ENCODE data around the gene EML5.
"Not testable (repeated sequence)": the region's sequence is repeated elsewhere in the genome, so short reads cannot be mapped to it uniquely, and the experiment has no call there.

Gene EML5

GRCh38 chr14:88789573-88789972 is 3.2 kb downstream of the EML5 start:
- H3K4me3 ChIP-seq (ENCODE audit: low read depth in 1 of 2, low read length in 2 of 2); H3K36me3 ChIP-seq (ENCODE audit: control insufficient read depth in 1 of 2, insufficient read depth in 2 of 2, low read length in 2 of 2); H3K27ac ChIP-seq (ENCODE audit: low read depth, low read length); H3K9me3 ChIP-seq (ENCODE audit: control insufficient read depth in 1 of 2, low read length in 2 of 2); H3K9ac ChIP-seq (ENCODE audit: low read depth in 1 of 2, low read length in 2 of 2): not testable (repeated sequence)
- H3K27me3 ChIP-seq (ENCODE audit: control insufficient read depth in 1 of 2, insufficient read depth in 2 of 2, low read length in 2 of 2) = peaks cover 16 to 30% of the 10 kb centered on the region in 2 donors
- H3K4me1 ChIP-seq (ENCODE audit: control insufficient read depth in 1 of 2, insufficient read depth in 2 of 2, low read length in 2 of 2) = peaks cover 0 to 10% of the 10 kb centered on the region in 2 donors

DNA sequence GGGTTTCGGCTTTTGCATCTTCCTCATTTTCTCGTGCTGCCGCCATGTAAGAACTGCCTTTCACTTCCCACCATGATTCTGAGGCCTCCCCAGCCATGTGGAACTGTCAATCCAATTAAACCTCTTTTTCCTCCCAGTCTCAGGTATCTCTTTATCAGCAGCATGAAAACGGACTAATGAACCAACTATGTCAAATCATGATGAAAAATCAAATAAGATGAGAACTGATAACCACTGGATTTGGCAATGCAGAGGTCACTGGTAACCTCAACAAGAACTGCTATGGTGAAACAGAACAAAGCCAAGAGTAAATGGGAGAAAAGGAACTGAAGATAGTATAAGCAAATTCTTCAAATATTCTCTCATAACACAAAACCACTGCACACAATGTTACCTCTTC is 6.0 kb downstream of the EML5 start:
- no peaks in the 10 kb centered on the region for H3K36me3 ChIP-seq (ENCODE audit: control insufficient read depth in 1 of 2, insufficient read depth in 2 of 2, low read length in 2 of 2)
- H3K27ac ChIP-seq (ENCODE audit: low read depth, low read length) = no peak overlapping the region
- H3K9me3 ChIP-seq (ENCODE audit: control insufficient read depth in 1 of 2, low read length in 2 of 2) = peaks cover 3 to 8% of the 10 kb centered on the region in 2 donors
- H3K27me3 ChIP-seq (ENCODE audit: control insufficient read depth in 1 of 2, insufficient read depth in 2 of 2, low read length in 2 of 2) = peaks cover 12 to 24% of the 10 kb centered on the region in 2 donors
- H3K9ac ChIP-seq (ENCODE audit: low read depth in 1 of 2, low read length in 2 of 2) = no peak overlapping the region
- no peak overlapping the region for H3K4me3 ChIP-seq (ENCODE audit: low read depth in 1 of 2, low read length in 2 of 2)
- H3K4me1 ChIP-seq (ENCODE audit: control insufficient read depth in 1 of 2, insufficient read depth in 2 of 2, low read length in 2 of 2) = peaks cover 0 to under 1% of the 10 kb centered on the region in 2 donors

DNA sequence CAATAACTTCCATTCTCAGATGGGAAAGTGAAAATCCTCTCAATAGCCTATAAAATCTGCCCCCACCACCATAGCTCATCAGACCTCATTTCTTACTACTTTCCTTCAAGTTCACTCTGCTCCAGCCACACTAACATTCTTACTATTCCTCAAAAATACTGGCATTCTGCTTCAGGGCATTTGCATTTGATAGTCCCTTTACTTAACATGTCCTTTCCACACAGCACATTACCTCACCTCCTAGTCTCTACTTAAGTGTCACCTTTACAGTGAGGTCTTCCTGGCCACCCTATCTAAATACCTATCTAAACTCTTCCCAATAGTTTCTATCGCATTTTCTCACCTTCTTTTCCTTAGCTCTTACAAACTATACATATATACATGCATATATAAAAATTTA is 6.8 kb downstream of the EML5 start:
- H3K27ac ChIP-seq (ENCODE audit: low read depth, low read length) = no peak overlapping the region
- H3K9me3 ChIP-seq (ENCODE audit: control insufficient read depth in 1 of 2, low read length in 2 of 2) = peaks cover 3 to 8% of the 10 kb centered on the region in 2 donors
- no peaks in the 10 kb centered on the region for H3K36me3 ChIP-seq (ENCODE audit: control insufficient read depth in 1 of 2, insufficient read depth in 2 of 2, low read length in 2 of 2)
- H3K9ac ChIP-seq (ENCODE audit: low read depth in 1 of 2, low read length in 2 of 2) = no peak overlapping the region
- H3K4me1 ChIP-seq (ENCODE audit: control insufficient read depth in 1 of 2, insufficient read depth in 2 of 2, low read length in 2 of 2) = no peaks in the 10 kb centered on the region
- H3K27me3 ChIP-seq (ENCODE audit: control insufficient read depth in 1 of 2, insufficient read depth in 2 of 2, low read length in 2 of 2) = peaks cover 9 to 17% of the 10 kb centered on the region in 2 donors
- H3K4me3 ChIP-seq (ENCODE audit: low read depth in 1 of 2, low read length in 2 of 2) = no peak overlapping the region

GRCh38 chr14:88775532-88775931 is 17.2 kb downstream of the EML5 start:
- Histone ChIP-seq H3K27ac (ENCODE audit: low read depth, low read length) (no peak overlapping the region), H3K27me3 (ENCODE audit: control insufficient read depth in 1 of 2, insufficient read depth in 2 of 2, low read length in 2 of 2) (no peaks in the 10 kb centered on the region), H3K9ac (ENCODE audit: low read depth in 1 of 2, low read length in 2 of 2) (no peak overlapping the region), H3K4me1 (ENCODE audit: control insufficient read depth in 1 of 2, insufficient read depth in 2 of 2, low read length in 2 of 2) (no peaks in the 10 kb centered on the region), H3K9me3 (ENCODE audit: control insufficient read depth in 1 of 2, low read length in 2 of 2) (no peaks in the 10 kb centered on the region), H3K4me3 (ENCODE audit: low read depth in 1 of 2, low read length in 2 of 2) (no peak overlapping the region), H3K36me3 (ENCODE audit: control insufficient read depth in 1 of 2, insufficient read depth in 2 of 2, low read length in 2 of 2) (no peaks in the 10 kb centered on the region)

DNA sequence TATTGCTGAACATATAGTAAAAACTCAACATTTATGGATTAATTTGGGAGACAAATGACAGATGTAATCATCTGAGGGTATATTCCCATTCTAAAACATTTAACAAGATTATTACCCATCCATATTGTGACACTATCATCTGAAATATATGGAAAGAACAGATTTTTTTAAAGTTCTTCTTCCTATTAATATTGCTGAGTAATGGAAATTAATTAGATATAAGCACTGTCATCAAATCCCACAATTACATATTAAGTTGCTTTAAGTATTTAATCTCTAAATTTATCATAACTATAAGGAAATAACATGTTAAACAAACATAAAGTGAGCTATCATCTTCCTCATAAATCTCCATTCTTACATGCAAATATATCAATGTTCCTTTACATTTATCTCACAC is 22.0 kb downstream of the EML5 start:
- H3K4me1 ChIP-seq (ENCODE audit: control insufficient read depth in 1 of 2, insufficient read depth in 2 of 2, low read length in 2 of 2) = no peaks in the 10 kb centered on the region
- H3K4me3 ChIP-seq (ENCODE audit: low read depth in 1 of 2, low read length in 2 of 2) = no peak overlapping the region
- H3K9ac ChIP-seq (ENCODE audit: low read depth in 1 of 2, low read length in 2 of 2) = no peak overlapping the region
- H3K36me3 ChIP-seq (ENCODE audit: control insufficient read depth in 1 of 2, insufficient read depth in 2 of 2, low read length in 2 of 2) = no peaks in the 10 kb centered on the region
- H3K27ac ChIP-seq (ENCODE audit: low read depth, low read length) = no peak overlapping the region
- peaks cover 0 to 4% of the 10 kb centered on the region in 2 donors for H3K9me3 ChIP-seq (ENCODE audit: control insufficient read depth in 1 of 2, low read length in 2 of 2)
- no peaks in the 10 kb centered on the region for H3K27me3 ChIP-seq (ENCODE audit: control insufficient read depth in 1 of 2, insufficient read depth in 2 of 2, low read length in 2 of 2)

DNA sequence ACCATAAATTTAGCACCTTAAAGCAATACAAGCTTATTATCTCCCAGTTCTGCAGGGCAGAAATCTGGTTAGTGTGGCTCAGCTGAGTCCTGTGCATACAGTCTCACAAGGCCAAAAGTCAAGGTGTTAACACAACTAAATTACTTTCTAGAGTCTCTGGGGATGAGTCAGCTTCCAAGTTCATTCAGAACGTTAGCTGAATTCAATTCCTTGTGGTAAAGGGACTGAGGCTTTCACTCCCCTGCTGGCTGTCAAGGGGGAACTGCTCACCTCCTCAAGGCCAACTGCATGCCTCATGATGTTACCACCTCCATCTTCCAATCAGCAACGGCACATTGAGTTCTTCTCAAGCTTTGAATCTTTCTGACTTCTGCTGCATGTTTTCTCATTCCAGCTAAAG is 27.6 kb downstream of the EML5 start:
- Histone ChIP-seq H3K4me3 (ENCODE audit: low read depth in 1 of 2, low read length in 2 of 2) (no peak overlapping the region), H3K27ac (ENCODE audit: low read depth, low read length) (no peak overlapping the region), H3K36me3 (ENCODE audit: control insufficient read depth in 1 of 2, insufficient read depth in 2 of 2, low read length in 2 of 2) (no peaks in the 10 kb centered on the region), H3K4me1 (ENCODE audit: control insufficient read depth in 1 of 2, insufficient read depth in 2 of 2, low read length in 2 of 2) (no peaks in the 10 kb centered on the region), H3K9ac (ENCODE audit: low read depth in 1 of 2, low read length in 2 of 2) (no peak overlapping the region), H3K9me3 (ENCODE audit: control insufficient read depth in 1 of 2, low read length in 2 of 2) (peaks cover 4% of the 10 kb centered on the region in 2 donors), H3K27me3 (ENCODE audit: control insufficient read depth in 1 of 2, insufficient read depth in 2 of 2, low read length in 2 of 2) (no peaks in the 10 kb centered on the region)

GRCh38 chr14:88753873-88754272 is 38.9 kb downstream of the EML5 start:
- Histone ChIP-seq H3K4me3 (ENCODE audit: low read depth in 1 of 2, low read length in 2 of 2) (no peak overlapping the region), H3K9me3 (ENCODE audit: control insufficient read depth in 1 of 2, low read length in 2 of 2) (no peaks in the 10 kb centered on the region), H3K4me1 (ENCODE audit: control insufficient read depth in 1 of 2, insufficient read depth in 2 of 2, low read length in 2 of 2) (no peaks in the 10 kb centered on the region), H3K9ac (ENCODE audit: low read depth in 1 of 2, low read length in 2 of 2) (no peak overlapping the region), H3K27me3 (ENCODE audit: control insufficient read depth in 1 of 2, insufficient read depth in 2 of 2, low read length in 2 of 2) (no peaks in the 10 kb centered on the region), H3K27ac (ENCODE audit: low read depth, low read length) (no peak overlapping the region), H3K36me3 (ENCODE audit: control insufficient read depth in 1 of 2, insufficient read depth in 2 of 2, low read length in 2 of 2) (no peaks in the 10 kb centered on the region)

DNA sequence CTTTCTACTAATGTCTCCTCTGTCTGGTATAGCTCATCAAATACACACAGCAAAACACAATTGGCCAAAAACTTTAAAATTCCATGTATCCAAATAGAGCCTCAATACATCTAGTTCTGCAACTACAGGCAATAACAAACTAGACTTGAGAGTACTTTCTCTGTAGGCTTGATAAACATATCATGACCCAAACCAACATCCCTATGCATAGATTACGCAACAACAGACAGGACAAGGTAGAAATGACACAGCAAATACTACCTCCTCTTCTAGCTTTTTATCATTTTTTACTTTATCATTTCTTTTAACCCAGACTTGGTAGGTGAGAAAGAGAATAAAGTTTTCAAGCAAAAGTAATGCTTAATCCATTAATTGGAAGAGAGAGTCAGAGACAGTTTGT is 41.8 kb downstream of the EML5 start:
- Histone ChIP-seq H3K27me3 (ENCODE audit: control insufficient read depth in 1 of 2, insufficient read depth in 2 of 2, low read length in 2 of 2) (no peaks in the 10 kb centered on the region), H3K4me1 (ENCODE audit: control insufficient read depth in 1 of 2, insufficient read depth in 2 of 2, low read length in 2 of 2) (no peaks in the 10 kb centered on the region), H3K36me3 (ENCODE audit: control insufficient read depth in 1 of 2, insufficient read depth in 2 of 2, low read length in 2 of 2) (no peaks in the 10 kb centered on the region), H3K27ac (ENCODE audit: low read depth, low read length) (no peak overlapping the region), H3K9ac (ENCODE audit: low read depth in 1 of 2, low read length in 2 of 2) (no peak overlapping the region), H3K9me3 (ENCODE audit: control insufficient read depth in 1 of 2, low read length in 2 of 2) (no peaks in the 10 kb centered on the region), H3K4me3 (ENCODE audit: low read depth in 1 of 2, low read length in 2 of 2) (no peak overlapping the region)

- Histone ChIP-seq H3K27ac (ENCODE audit: low read depth, low read length) (no peak overlapping the region), H3K4me1 (ENCODE audit: control insufficient read depth in 1 of 2, insufficient read depth in 2 of 2, low read length in 2 of 2) (no peaks in the 10 kb centered on the region), H3K9me3 (ENCODE audit: control insufficient read depth in 1 of 2, low read length in 2 of 2) (no peaks in the 10 kb centered on the region), H3K9ac (ENCODE audit: low read depth in 1 of 2, low read length in 2 of 2) (no peak overlapping the region), H3K36me3 (ENCODE audit: control insufficient read depth in 1 of 2, insufficient read depth in 2 of 2, low read length in 2 of 2) (no peaks in the 10 kb centered on the region), H3K4me3 (ENCODE audit: low read depth in 1 of 2, low read length in 2 of 2) (no peak overlapping the region), H3K27me3 (ENCODE audit: control insufficient read depth in 1 of 2, insufficient read depth in 2 of 2, low read length in 2 of 2) (no peaks in the 10 kb centered on the region)
Measured at GRCh38 chr14:88750413-88750812, 42.3 kb downstream of the EML5 start.

- no peak overlapping the region for H3K9ac ChIP-seq (ENCODE audit: low read depth in 1 of 2, low read length in 2 of 2)
- no peak overlapping the region for H3K4me3 ChIP-seq (ENCODE audit: low read depth in 1 of 2, low read length in 2 of 2)
- H3K9me3 ChIP-seq (ENCODE audit: control insufficient read depth in 1 of 2, low read length in 2 of 2) = no peaks in the 10 kb centered on the region
- H3K27me3 ChIP-seq (ENCODE audit: control insufficient read depth in 1 of 2, insufficient read depth in 2 of 2, low read length in 2 of 2) = no peaks in the 10 kb centered on the region
- no peaks in the 10 kb centered on the region for H3K36me3 ChIP-seq (ENCODE audit: control insufficient read depth in 1 of 2, insufficient read depth in 2 of 2, low read length in 2 of 2)
- no peak overlapping the region for H3K27ac ChIP-seq (ENCODE audit: low read depth, low read length)
- no peaks in the 10 kb centered on the region for H3K4me1 ChIP-seq (ENCODE audit: control insufficient read depth in 1 of 2, insufficient read depth in 2 of 2, low read length in 2 of 2)
Measured at GRCh38 chr14:88749139-88749538, 43.6 kb downstream of the EML5 start.

GRCh38 chr14:88748288-88748687 is 44.5 kb downstream of the EML5 start:
- H3K36me3 ChIP-seq (ENCODE audit: control insufficient read depth in 1 of 2, insufficient read depth in 2 of 2, low read length in 2 of 2) = no peaks in the 10 kb centered on the region
- no peak overlapping the region for H3K4me3 ChIP-seq (ENCODE audit: low read depth in 1 of 2, low read length in 2 of 2)
- H3K4me1 ChIP-seq (ENCODE audit: control insufficient read depth in 1 of 2, insufficient read depth in 2 of 2, low read length in 2 of 2) = no peaks in the 10 kb centered on the region
- no peak overlapping the region for H3K27ac ChIP-seq (ENCODE audit: low read depth, low read length)
- H3K9me3 ChIP-seq (ENCODE audit: control insufficient read depth in 1 of 2, low read length in 2 of 2) = no peaks in the 10 kb centered on the region
- H3K9ac ChIP-seq (ENCODE audit: low read depth in 1 of 2, low read length in 2 of 2) = no peak overlapping the region
- H3K27me3 ChIP-seq (ENCODE audit: control insufficient read depth in 1 of 2, insufficient read depth in 2 of 2, low read length in 2 of 2) = no peaks in the 10 kb centered on the region
